Testis (tissue), 3 donors: Measurements from ENCODE around the gene INO80E. TPM values are rescaled to one million over a fixed set of nuclear protein-coding genes. Genes with fewer than 3 reads are reported as not detected.
"Not testable (repeated sequence)": the region's sequence is repeated elsewhere in the genome, so short reads cannot be mapped to it uniquely, and the experiment has no call there.

ENCODE experiments used
- DNase-seq: peaks from one replicate; pipeline ENCODE4 v3.0.0-alpha.2; 2019
- H3K27ac ChIP-seq, 2 donors: fragments of 200-600 bp; sonication (generic); one replicate each; pipeline ENCODE4 v1.5.1; 2019
- H3K27me3 ChIP-seq: fragments of 200-600 bp; sonication (generic); one replicate; pipeline ENCODE4 v1.5.1; 2019
- H3K36me3 ChIP-seq: fragments of 200-600 bp; sonication (generic); one replicate; pipeline ENCODE4 v1.5.1; 2017; ENCODE audit warnings: low read depth; ENCODE audit errors: missing control alignments
- H3K4me1 ChIP-seq: fragments of 200-600 bp; sonication (generic); one replicate; pipeline ENCODE4 v1.5.1; 2019
- H3K4me3 ChIP-seq, 2 donors: fragments of 200-600 bp; sonication (generic); one replicate each; pipeline ENCODE4 v1.5.1; 2017 to 2019
- H3K9me3 ChIP-seq: fragments of 200-600 bp; sonication (generic); one replicate; pipeline ENCODE4 v1.5.1; 2017
- POLR2A ChIP-seq: fragments of 450-650 bp; IDR thresholded peaks from one replicate; pipeline ENCODE4 v1.6.1; 2017; ENCODE audit warnings: antibody characterized with exemption, mild to moderate bottlenecking, moderate library complexity
- WGBS, 2 donors: methylation state at CpG; one replicate each; pipeline ENCODE4 v1.1.5; 2018; 5-methylcytosine and 5-hydroxymethylcytosine counted together
- intact Hi-C: fragments of 100-400 bp; cut with DNase I; formaldehyde crosslinking; loops from one replicate; pipeline ENCODE4 v1.15.1; 2023; ENCODE audit warnings: low total_unique reads
- polyA plus RNA-seq: library from polyadenylated mRNA; stranded (reverse); fragments of 350-450 nt; fragmentation: Illumina TruSeq; extraction: RNeasy Lipid Tissue Mini Kit (QIAGEN cat#74804); gene quantifications from one replicate; pipeline ENCODE4 v1.2.3, GENCODE V29; 2014; ENCODE audit warnings: low read depth, low replicate concordance; ENCODE audit not compliant: insufficient read depth
- total RNA-seq, 2 donors: library from RNA; depleted of rRNA; stranded (reverse); fragments of >200 nt; gene quantifications; one replicate each; pipeline ENCODE4 v1.2.3, GENCODE V29; 2016
- TF ChIP-seq, protein P1 (sequence below), 3 experiments: fragments of 450-650 bp in 2 of 3; fragments of 200-600 bp in 1 of 3; sonication (generic) in 1 of 3; IDR thresholded peaks; one replicate each; pipeline ENCODE4 v1.5.1; 2016 to 2019; ENCODE audit warnings: antibody characterized with exemption in 3 of 3, mild to moderate bottlenecking in 2 of 3, moderate library complexity in 1 of 3

The INO80E gene
- total and polyA plus RNA-seq, 3 donors from 2014 or later = 64.0 to 98.1 (median 72.3) TPM

DNA sequence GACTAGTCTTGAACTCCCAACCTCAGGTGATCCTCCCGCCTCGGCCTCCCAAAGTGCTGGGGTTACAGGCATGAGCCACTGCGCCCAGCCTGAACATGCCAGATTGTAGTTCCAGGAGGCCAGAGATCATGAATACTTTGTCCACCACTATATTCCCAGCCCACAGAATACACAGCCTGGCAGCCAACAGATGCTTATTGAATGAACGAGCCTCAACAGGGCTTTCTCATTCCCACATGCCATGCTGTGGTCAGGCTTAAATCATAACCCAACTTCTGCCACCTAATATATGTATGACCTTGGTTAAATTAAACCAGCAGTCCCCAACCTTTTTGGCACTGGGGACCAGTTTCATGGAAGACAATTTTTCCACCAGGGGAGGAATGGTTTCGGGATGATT is 37.3 kb upstream of the INO80E start:
- intact Hi-C loops = no loop called here

DNA sequence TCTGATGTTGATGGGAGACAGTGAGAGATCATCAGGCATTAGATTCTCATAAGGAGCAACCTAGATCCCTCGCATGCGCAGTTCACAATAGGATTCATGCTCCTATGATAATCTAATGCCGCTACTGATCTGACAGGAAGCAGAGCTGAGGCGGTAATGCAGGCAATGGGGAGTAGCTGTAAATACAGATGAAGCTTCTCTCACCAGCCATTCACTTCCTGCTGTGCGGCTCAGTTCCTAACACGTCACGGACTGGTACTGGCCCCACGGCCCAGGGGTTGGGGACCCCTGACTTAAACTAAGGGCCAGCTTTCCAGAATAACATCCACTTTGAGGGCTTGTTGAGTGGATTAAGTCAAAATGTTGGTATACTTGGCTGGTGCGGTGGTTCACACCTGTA is 36.7 kb upstream of the INO80E start:
- no peak for DNase-seq
- Histone ChIP-seq H3K4me3 (no peak overlapping the region), H3K27me3 (no peaks in the 10 kb centered on the region), H3K9me3 (no peaks in the 10 kb centered on the region), H3K4me1 (peaks cover 13% of the 10 kb centered on the region), H3K27ac (no peak overlapping the region), H3K36me3 (no peaks in the 10 kb centered on the region)
- 85 to 90% methylated on average over 4 to 9 of the region's 9 CpGs for WGBS, 2 donors
- intact Hi-C loops = no loop called here
- TF ChIP-seq, protein P1, sequence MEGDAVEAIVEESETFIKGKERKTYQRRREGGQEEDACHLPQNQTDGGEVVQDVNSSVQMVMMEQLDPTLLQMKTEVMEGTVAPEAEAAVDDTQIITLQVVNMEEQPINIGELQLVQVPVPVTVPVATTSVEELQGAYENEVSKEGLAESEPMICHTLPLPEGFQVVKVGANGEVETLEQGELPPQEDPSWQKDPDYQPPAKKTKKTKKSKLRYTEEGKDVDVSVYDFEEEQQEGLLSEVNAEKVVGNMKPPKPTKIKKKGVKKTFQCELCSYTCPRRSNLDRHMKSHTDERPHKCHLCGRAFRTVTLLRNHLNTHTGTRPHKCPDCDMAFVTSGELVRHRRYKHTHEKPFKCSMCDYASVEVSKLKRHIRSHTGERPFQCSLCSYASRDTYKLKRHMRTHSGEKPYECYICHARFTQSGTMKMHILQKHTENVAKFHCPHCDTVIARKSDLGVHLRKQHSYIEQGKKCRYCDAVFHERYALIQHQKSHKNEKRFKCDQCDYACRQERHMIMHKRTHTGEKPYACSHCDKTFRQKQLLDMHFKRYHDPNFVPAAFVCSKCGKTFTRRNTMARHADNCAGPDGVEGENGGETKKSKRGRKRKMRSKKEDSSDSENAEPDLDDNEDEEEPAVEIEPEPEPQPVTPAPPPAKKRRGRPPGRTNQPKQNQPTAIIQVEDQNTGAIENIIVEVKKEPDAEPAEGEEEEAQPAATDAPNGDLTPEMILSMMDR (IDR thresholded peaks at IDR 0.05) = no peak
- no peak for TF ChIP-seq POLR2A

More for the DNA sequence above, 37.3 kb upstream of the INO80E start:
- peaks cover 11% of the 10 kb centered on the region for H3K4me1 ChIP-seq
- H3K4me3 ChIP-seq = no peak overlapping the region
- no peaks in the 10 kb centered on the region for H3K9me3 ChIP-seq
- H3K27me3 ChIP-seq = no peaks in the 10 kb centered on the region
- H3K27ac ChIP-seq = no peak overlapping the region
- TF ChIP-seq, protein P1 (IDR thresholded peaks at IDR 0.05) = no peak
- no peak for TF ChIP-seq POLR2A
- WGBS, 2 donors = 87 to 94% methylated on average over 5 of the region's 5 CpGs
- no peak for DNase-seq
- H3K36me3 ChIP-seq = no peaks in the 10 kb centered on the region

DNA sequence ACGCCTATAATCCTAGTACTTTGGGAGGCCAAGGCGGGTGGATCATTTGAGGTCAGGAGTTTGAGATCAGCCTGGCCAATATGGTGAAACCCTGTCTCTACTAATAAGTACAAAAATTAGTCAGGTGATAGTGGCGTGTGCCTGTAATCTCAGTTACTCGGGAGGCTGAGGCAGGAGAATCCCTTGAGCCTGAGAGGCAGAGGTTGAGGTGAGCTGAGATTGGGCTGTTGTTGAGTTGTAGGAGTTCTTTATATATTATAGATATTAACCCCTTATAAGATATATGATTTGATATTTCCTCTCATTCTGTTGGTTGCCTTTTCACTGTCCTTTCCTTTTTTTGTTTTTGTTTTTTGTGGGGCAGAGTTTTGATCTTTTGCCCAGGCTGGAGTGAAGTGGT is 36.2 kb upstream of the INO80E start:
- H3K9me3 ChIP-seq, H3K27me3 ChIP-seq, H3K27ac ChIP-seq, intact Hi-C loops, H3K4me3 ChIP-seq, H3K36me3 ChIP-seq, DNase-seq: not testable (repeated sequence)
- 84 to 88% methylated on average over 4 of the region's 4 CpGs for WGBS, 2 donors
- H3K4me1 ChIP-seq = peaks cover 17% of the 10 kb centered on the region

DNA sequence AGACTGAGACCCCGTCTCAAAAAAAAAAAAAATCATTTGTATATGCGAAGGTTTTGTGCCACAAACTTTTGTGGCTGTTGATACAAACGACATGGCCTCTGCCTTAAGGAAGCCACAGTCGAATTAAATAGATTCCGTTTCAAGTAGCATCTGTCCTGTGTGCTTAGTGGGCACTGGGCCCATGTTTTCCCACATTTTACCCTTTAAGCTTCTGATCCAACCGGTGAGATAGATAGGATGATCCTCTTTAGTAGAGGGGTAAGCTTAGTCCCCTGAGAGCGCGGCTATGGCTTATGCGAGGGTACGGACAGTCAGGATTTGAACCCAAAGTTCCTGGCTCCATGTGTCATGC is 34.9 kb upstream of the INO80E start:
- DNase-seq = no peak
- Histone ChIP-seq H3K9me3 (no peaks in the 10 kb centered on the region), H3K27me3 (no peaks in the 10 kb centered on the region), H3K4me1 (peaks cover 17% of the 10 kb centered on the region), H3K36me3 (no peaks in the 10 kb centered on the region), H3K27ac (peak overlapping the region; percentile 89 to 96), H3K4me3 (peak overlapping the region; percentile 81 to 89)
- intact Hi-C loops = no loop called here
- TF ChIP-seq, protein P1 (IDR thresholded peaks at IDR 0.05) = no peak
- no peak for TF ChIP-seq POLR2A
- 32 to 42% methylated on average over 6 to 10 of the region's 10 CpGs for WGBS, 2 donors

DNA sequence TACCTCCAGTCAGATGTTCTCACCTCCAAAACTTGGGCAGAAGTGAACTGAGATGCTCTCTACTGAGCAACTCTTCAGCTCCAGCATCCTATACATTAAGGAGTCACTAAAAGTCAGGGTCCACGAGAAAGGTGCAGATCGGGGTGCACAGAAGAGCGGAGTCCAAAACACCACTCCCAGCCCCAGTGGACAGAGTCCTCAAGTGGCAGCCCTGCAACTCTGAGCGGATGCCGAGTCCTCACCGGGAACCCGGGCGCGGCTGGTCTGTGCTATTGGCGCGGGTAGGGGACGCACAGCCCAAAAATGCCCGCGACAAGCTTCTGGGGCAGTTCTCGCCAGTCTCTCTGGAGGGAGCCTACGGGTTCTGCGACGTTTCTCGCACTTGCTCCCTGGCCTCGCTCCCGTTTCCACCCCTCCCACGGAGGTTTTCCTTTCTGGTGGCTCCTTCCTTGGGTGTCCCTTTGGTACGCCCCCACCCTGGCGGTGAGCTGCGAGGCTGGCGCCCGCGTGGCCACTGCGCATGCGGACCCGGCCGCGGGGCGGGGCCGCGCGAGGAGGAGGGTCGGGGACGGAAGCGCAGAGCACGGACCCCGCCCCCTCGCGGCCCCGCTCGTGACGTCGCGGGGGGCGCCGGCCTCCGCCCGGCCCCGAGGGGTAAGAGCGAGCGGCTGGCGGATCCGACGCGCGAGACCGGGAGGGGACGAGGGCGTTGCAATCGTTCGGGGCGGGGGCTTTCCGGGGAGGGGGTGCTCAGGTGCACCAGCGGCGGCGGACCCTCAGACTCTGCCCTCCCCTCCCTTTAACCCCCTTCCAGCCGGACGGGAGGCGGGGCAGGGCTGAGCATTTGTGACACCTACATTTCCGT is 34.3 kb upstream of the INO80E start, which contains the start of gene TMEM219:
TSS of gene TMEM219 (plus strand) at position 601 of the 865 bp plus-strand sequence. CDS start 1,065 bp downstream, outside the sequence.
- no peaks in the 10 kb centered on the region for H3K9me3 ChIP-seq
- peaks cover 17% of the 10 kb centered on the region for H3K4me1 ChIP-seq
- H3K36me3 ChIP-seq = no peaks in the 10 kb centered on the region
- 1 to 2% methylated on average over 11 to 72 of the region's 75 CpGs for WGBS, 2 donors
- H3K4me3 ChIP-seq = peak within 1 kb of the TSS; percentile 81 to 89
- H3K27ac ChIP-seq = peak within 1 kb of the TSS; percentile 89 to 96
- no peaks in the 10 kb centered on the region for H3K27me3 ChIP-seq
- peak; percentile 93 for DNase-seq
- peak; percentile 39 for TF ChIP-seq POLR2A
- TF ChIP-seq, protein P1 (IDR thresholded peaks at IDR 0.05) = peak; percentile 21 to 83 (median 80)
- intact Hi-C loops = no loop called here
